GM12872 (cell line): Measurements from ENCODE around the gene TUBAL3.

Source experiments
- CTCF ChIP-seq: IDR thresholded peaks from 3 replicates; pipeline ENCODE4 v1.5.1; 2011; ENCODE audit warnings: low read depth, mild to moderate bottlenecking, low read length, moderate library complexity; ENCODE audit not compliant: insufficient read depth

Gene TUBAL3

GRCh38 chr10:5441106-5441505 is 36.5 kb upstream of the TUBAL3 start:
- TF ChIP-seq CTCF: no peak

DNA sequence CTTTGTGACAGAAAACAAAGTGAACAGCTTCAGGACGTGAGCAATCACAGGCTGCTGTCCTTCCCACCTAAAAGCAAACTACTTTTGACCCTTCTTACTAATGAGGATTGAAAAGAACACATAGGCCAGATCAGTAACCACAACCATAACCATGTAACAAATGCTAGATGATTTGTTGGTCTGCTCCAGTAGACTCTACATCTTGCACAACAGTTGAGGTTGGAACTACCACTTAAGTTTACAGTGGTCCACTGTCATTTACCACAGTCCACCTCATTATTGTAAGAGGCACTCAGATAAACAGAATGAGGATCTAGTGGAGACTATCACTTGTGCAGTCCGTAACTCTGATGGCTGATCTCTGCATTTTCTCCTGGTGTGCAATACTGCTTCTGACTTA is 35.6 kb upstream of the TUBAL3 start:
- no peak for TF ChIP-seq CTCF

DNA sequence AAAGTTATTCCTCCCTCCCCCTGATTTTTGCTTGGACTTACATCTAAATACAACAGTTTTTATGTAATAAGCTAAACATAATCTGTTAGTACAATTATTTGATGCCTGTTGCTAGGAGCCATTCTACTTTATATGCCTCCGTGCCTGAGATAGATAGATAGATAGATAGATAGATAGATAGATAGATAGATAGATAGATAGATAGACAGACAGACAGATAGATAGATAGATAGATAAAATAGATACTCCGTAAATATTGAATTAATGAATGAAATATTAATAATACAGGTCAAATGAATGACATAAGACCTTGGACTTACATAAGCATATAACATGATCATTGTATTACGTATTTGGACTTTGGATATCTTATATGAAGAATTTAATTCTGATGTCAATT is 30.7 kb upstream of the TUBAL3 start:
- TF ChIP-seq CTCF: no peak

GRCh38 chr10:5434017-5434753 is 29.6 kb upstream of the TUBAL3 start:
- TF ChIP-seq CTCF: peak; percentile 65; the same call in 2 of the 3 replicates

DNA sequence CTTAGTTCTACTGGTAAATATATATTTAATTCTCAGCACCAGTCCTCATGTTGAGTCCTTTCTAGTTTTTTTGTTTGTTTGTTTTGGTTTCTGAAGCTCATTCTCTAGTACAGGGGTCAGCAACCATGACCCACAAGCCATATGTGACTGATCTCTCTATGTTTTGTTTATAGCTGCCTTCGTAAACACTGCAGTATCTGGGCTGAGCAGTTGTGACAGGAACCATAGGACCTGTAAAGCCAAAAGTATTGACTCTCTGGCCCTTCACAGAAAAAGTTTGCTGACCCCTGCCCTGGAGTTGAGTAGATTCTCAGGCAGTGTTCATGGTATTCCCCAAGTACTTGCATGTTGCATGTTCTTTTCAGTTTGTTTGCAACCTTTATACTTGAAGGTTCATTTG is 28.6 kb upstream of the TUBAL3 start:
- no peak for TF ChIP-seq CTCF

DNA sequence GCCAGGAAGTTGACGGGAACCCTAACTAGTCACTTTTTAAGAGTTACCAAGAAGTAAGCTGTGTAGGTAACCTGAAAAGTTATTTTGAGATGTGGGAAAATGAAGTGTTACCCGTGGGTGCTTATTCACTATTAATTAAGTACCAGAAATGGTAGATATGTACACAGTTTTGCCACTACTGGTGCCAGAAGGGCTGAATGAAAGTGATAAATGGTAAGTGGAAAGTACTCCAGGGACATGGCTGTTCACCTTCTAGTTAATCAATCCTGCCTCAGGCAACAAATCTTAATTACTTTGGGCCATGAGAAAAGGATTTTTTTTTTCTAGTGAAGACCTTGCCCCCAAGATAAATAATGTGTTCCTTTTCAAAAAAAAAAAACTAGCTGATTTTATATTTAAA is 23.5 kb upstream of the TUBAL3 start:
- no peak for TF ChIP-seq CTCF

- no peak for TF ChIP-seq CTCF
Measured at GRCh38 chr10:5424751-5425150, 20.1 kb upstream of the TUBAL3 start.

- TF ChIP-seq CTCF: no peak
Measured at GRCh38 chr10:5423771-5424170, 19.1 kb upstream of the TUBAL3 start.
